Psoas muscle (tissue), 8 donors: ENCODE results near the gene GLI3. TPM values are rescaled to one million over a fixed set of nuclear protein-coding genes. Genes with fewer than 3 reads are reported as not detected.

Experiments
- ATAC-seq, 4 donors: fragments of 200-7000 bp; cut with Tn5 transposase; one replicate each; pipeline ENCODE4 v1.9.1; 2020; ENCODE audit warnings: moderate library complexity in 3 of 4, mild to moderate bottlenecking in 2 of 4
- DNase-seq, 2 donors: peaks; one replicate each; pipeline ENCODE4 v3.0.0-alpha.2; 2020
- H3K27ac ChIP-seq: fragments of 200-600 bp; one replicate; pipeline ENCODE4 v1.8.0; 2022
- H3K27me3 ChIP-seq, 3 donors: fragments of 200-600 bp in 1 of 3; one replicate each; pipeline versions ENCODE4 v1.6.1 to v1.8.0; 2013 to 2022; ENCODE audit warnings: low read length in 2 of 3, mild to moderate bottlenecking in 2 of 3, moderate library complexity in 1 of 3; ENCODE audit not compliant: insufficient read depth in 3 of 3
- H3K36me3 ChIP-seq, 2 donors: fragments of 200-600 bp in 1 of 2; one replicate each; pipeline versions ENCODE4 v1.6.1 to v1.8.0; 2013 to 2022; ENCODE audit warnings: low read depth in 1 of 2, mild to moderate bottlenecking in 1 of 2, moderate library complexity in 1 of 2; ENCODE audit not compliant: insufficient read depth in 1 of 2
- H3K4me1 ChIP-seq: fragments of 200-600 bp; one replicate; pipeline ENCODE4 v1.8.0; 2022
- H3K4me3 ChIP-seq: fragments of 200-600 bp; one replicate; pipeline ENCODE4 v1.8.0; 2022; ENCODE audit warnings: mild to moderate bottlenecking
- H3K9me3 ChIP-seq: fragments of 200-600 bp; one replicate; pipeline ENCODE4 v1.8.0; 2022
- WGBS, 3 donors: extraction: QIAGEN DNeasy Blood & Tissue Kit; methylation state at CpG; one replicate each; pipeline versions ENCODE4 v1.1.6 to v1.1.7; 2013; 5-methylcytosine and 5-hydroxymethylcytosine counted together
- intact Hi-C, 2 donors: fragments of 100-400 bp; cut with DNase I; formaldehyde crosslinking; loops; one replicate each; pipeline versions ENCODE4 v1.11.0 to v1.14.2; 2022
- polyA plus RNA-seq, 3 donors: library from polyadenylated mRNA; stranded (reverse); fragments of 200-250 nt; gene quantifications; one replicate each; pipeline ENCODE4 v1.2.3, GENCODE V29; 2013
- total RNA-seq, 4 donors: library from RNA; stranded (reverse); fragmentation: NEBNext Ultra II Directional in 2 of 4; extraction: Animal tissue kit (Norgen Biotek cat#: 25700) in 2 of 4; gene quantifications; one replicate each; pipeline versions ENCODE4 v1.2.1 to v1.2.4, GENCODE V29; 2021 to 2023
- TF ChIP-seq, protein P1 (sequence below): fragments of 200-600 bp; IDR thresholded peaks from one replicate; pipeline ENCODE4 v1.8.0; 2022; ENCODE audit warnings: antibody characterized with exemption
- donor health status: healthy with polysubstance abuse.
- donor health status: DM: no; HTN: no; CAD: no; lungs with moderate emphysema.
- donor health status: Bipolar disorder and iron deficiency.
- donor health status: healthy.
- donor health status: DM: yes; HTN: yes; CAD: no.
- donor health status: DM: no; HTN: no; CAD: no.
- donor health status: DM: no; HTN: no; CAD: no.
- donor health status: DM: yes; HTN: yes; CAD: no.

The GLI3 gene
- total and polyA plus RNA-seq, 7 donors = 0.24 to 4.9 (median 3.2) TPM

DNA sequence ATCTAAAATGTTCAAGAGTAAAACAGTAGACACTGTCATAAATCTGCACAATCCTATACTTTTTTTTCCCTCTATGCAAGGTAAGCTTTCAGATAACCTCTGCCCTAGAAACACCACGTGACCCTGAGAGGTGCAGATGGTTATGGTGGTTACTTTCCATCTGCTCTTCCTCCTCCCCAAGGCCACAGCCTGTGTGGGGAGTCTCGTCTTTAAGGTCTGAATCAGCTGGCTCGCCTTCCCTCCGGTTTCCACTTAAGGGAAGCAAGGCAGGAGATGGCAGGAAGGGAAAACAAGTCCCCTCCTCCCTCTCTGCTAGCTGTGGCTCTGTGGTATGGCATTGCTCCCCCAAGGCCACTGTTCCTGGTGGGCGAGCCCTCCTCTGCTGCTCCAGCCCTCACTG lies 181.8 kb downstream of the GLI3 start:
- no peak overlapping the region for H3K27ac ChIP-seq
- intact Hi-C loops = no loop called here
- no peaks in the 10 kb centered on the region for H3K4me1 ChIP-seq
- 91 to 93% (median 91%) methylated on average over 5 of the region's 5 CpGs for WGBS, 3 donors
- H3K27me3 ChIP-seq = no peaks in the 10 kb centered on the region
- no peak for ATAC-seq
- TF ChIP-seq, protein P1, sequence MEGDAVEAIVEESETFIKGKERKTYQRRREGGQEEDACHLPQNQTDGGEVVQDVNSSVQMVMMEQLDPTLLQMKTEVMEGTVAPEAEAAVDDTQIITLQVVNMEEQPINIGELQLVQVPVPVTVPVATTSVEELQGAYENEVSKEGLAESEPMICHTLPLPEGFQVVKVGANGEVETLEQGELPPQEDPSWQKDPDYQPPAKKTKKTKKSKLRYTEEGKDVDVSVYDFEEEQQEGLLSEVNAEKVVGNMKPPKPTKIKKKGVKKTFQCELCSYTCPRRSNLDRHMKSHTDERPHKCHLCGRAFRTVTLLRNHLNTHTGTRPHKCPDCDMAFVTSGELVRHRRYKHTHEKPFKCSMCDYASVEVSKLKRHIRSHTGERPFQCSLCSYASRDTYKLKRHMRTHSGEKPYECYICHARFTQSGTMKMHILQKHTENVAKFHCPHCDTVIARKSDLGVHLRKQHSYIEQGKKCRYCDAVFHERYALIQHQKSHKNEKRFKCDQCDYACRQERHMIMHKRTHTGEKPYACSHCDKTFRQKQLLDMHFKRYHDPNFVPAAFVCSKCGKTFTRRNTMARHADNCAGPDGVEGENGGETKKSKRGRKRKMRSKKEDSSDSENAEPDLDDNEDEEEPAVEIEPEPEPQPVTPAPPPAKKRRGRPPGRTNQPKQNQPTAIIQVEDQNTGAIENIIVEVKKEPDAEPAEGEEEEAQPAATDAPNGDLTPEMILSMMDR = no peak
- DNase-seq = no peak
- no peak overlapping the region for H3K4me3 ChIP-seq
- H3K9me3 ChIP-seq = no peaks in the 10 kb centered on the region
- H3K36me3 ChIP-seq = no peaks in the 10 kb centered on the region

DNA sequence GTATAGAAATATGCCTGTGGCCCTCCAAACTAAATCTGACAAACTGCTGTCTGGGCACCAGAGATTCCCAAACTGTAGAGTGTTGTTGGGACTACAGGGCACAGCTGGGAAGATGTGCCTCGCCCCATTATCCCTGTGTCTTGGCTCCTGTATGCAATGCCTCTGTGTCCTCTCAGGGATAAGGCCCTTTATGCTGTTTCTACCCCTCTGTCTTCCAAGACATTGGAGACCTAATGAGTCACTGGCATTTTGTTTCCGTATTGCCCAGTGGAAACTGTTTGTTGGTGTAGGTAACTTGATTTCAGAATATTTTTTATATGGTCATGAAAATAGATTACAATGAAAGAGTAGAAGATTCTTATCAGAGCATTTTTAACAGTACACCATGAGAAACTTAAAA lies 183.2 kb downstream of the GLI3 start:
- intact Hi-C loops = no loop called here
- Histone ChIP-seq H3K9me3 (no peaks in the 10 kb centered on the region), H3K4me3 (no peak overlapping the region), H3K36me3 (no peaks in the 10 kb centered on the region), H3K4me1 (no peaks in the 10 kb centered on the region), H3K27me3 (no peaks in the 10 kb centered on the region), H3K27ac (no peak overlapping the region)
- 86 to 95% (median 88%) methylated on average over 2 of the region's 2 CpGs for WGBS, 3 donors
- ATAC-seq (no peak), DNase-seq (no peak)
- TF ChIP-seq, protein P1 = no peak

DNA sequence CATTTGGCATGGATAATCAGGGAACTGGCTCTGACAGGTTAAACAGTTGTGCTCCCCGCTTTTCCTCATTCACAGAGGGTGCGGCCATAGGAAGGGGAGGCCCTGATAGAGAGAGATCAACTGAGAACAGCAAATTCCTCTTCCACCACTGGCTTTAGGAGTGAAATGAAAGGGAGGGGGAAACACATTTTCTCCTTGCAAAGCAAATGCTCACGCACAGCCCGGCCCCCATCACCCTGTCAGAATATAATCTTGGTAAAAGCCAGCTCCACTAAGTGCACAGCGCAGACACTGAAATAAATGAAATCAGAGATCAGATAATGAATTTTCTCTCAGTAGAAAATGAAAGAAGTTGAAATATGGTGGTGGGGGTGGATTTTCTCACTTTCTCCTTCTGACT lies 187.2 kb downstream of the GLI3 start:
- ATAC-seq = no peak
- no peaks in the 10 kb centered on the region for H3K4me1 ChIP-seq
- DNase-seq = no peak
- WGBS, 3 donors = 94 to 97% (median 97%) methylated on average over 5 of the region's 5 CpGs
- peaks cover 3 to 4% of the 10 kb centered on the region in 2 donors for H3K36me3 ChIP-seq
- H3K4me3 ChIP-seq = no peak overlapping the region
- H3K9me3 ChIP-seq = no peaks in the 10 kb centered on the region
- intact Hi-C loops = no loop called here
- no peaks in the 10 kb centered on the region for H3K27me3 ChIP-seq
- TF ChIP-seq, protein P1 = no peak
- no peak overlapping the region for H3K27ac ChIP-seq

DNA sequence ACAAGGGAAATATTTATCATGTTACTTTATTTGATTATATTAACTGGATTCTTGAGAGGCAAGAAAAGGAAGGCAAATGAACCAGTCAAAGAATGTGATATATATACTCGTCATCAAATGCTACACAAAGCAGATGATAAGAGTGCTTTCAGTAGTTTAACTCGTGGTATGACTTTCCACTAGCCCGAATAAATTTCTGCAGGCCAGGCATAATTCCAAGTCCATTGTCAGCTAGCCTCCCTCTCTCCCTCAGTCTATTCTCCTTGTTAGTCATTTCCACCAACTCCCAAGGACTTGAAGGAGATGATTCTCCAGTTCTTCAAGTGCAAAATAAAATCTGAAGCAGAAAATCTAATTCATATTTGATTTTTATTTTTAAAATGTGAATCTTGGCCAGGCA lies 190.5 kb downstream of the GLI3 start:
- Histone ChIP-seq H3K36me3 (peaks cover 3 to 4% of the 10 kb centered on the region in 2 donors), H3K4me1 (no peaks in the 10 kb centered on the region), H3K9me3 (no peaks in the 10 kb centered on the region), H3K27me3 (no peaks in the 10 kb centered on the region), H3K4me3 (no peak overlapping the region), H3K27ac (no peak overlapping the region)
- TF ChIP-seq, protein P1 = no peak
- DNase-seq (no peak), ATAC-seq (no peak)
- intact Hi-C loops = no loop called here
- WGBS, 3 donors = 71 to 89% (median 73%) methylated on average over 3 of the region's 3 CpGs

DNA sequence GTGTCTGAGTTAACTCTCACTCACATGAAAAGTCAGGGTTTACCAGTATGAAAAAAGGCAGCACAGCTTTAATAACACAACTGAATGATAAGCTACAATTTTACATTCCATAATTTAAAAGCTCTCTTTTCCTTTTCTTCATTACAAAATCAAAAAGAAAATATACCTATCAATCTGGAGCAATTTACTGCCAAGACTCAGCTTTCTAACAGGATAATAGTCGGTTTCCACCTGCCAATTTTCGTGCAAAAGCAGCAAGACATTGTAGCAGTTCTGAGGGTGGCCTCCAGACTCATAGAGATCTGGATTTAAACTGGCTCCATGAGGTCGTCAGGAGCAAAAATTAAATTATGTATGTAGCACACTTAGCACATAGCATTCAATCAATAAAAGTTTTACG lies 191.0 kb downstream of the GLI3 start:
- TF ChIP-seq, protein P1 = no peak
- WGBS, 3 donors = 88 to 92% (median 90%) methylated on average over 4 of the region's 4 CpGs
- no peak for DNase-seq
- H3K36me3 ChIP-seq = peaks cover 3 to 4% of the 10 kb centered on the region in 2 donors
- H3K4me3 ChIP-seq = no peak overlapping the region
- no peaks in the 10 kb centered on the region for H3K4me1 ChIP-seq
- ATAC-seq = no peak
- H3K9me3 ChIP-seq = no peaks in the 10 kb centered on the region
- intact Hi-C loops = no loop called here
- H3K27ac ChIP-seq = no peak overlapping the region
- H3K27me3 ChIP-seq = no peaks in the 10 kb centered on the region
